ENCODE results near the gene RNF103. TPM values are rescaled to one million over a fixed set of nuclear protein-coding genes. Genes with fewer than 3 reads are reported as not detected.

Gene RNF103
- polyA plus RNA-seq, 6 donors from 2014 or later: 3.3 to 7.6 (median 4.9) TPM

DNA sequence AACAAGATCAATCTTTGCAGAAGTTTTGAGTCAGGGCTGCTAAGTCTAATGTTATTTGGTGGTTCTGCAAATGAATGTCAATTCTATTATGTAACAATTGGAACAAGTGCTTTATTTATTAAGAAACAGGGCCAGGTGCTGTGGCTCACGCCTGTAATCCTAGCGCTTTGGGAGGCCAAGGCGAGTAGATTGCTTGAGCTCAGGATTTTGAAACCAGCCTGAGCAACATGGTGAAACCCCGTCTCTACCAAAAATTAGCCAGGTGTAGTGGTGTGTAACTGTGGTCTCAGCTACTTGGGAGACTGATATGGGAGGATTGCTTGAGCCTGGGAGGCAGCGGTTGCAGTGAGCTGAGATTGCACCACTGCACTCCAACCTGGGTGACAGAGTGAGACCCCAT, 13.2 kb upstream of the RNF103 start:
- no peak for DNase-seq
- H3K4me3 Mint-ChIP-seq: peak overlapping the region in 1 of 8 donors; percentile 52

DNA sequence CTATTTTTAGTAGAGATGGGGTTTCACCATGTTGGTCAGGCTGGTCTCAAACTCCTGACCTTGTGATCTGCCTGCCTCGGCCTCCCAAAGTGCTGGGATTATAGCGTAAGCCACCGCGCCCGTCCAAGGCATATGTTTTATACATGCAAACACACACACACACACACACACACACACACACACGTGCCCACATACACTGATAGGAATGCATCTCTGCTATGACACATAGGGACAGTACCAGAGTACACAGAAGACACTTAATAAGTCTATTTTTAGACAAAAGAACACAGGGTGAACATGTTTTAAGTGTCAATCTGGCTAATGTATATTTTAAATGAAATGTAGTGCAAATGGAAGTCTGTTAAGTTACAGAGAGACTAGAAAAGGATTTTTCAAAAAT, 10.7 kb upstream of the RNF103 start:
- Mint-ChIP-seq H3K9me3 (peaks cover 0 to 10% (median 3%) of the 10 kb centered on the region in 7 donors), H3K27me3 (no peaks in the 10 kb centered on the region), H3K4me3 (no peak overlapping the region), H3K4me1 (no peaks in the 10 kb centered on the region), H3K36me3 (peaks cover 0 to under 1% of the 10 kb centered on the region in 2 donors), H3K27ac (no peak overlapping the region)
- ATAC-seq (ENCODE audit: low read depth in 2 of 2) (no peak), DNase-seq (no peak)

More for the DNA sequence above, 13.2 kb upstream of the RNF103 start:
- Mint-ChIP-seq H3K36me3 (peaks cover 9% of the 10 kb centered on the region in 2 donors), H3K4me1 (no peaks in the 10 kb centered on the region), H3K27ac (peak overlapping the region in 1 of 6 donors; percentile 25), H3K27me3 (no peaks in the 10 kb centered on the region), H3K9me3 (peaks cover 0 to 27% (median 13%) of the 10 kb centered on the region in 7 donors)
- ATAC-seq (ENCODE audit: low read depth in 2 of 2): no peak

DNA sequence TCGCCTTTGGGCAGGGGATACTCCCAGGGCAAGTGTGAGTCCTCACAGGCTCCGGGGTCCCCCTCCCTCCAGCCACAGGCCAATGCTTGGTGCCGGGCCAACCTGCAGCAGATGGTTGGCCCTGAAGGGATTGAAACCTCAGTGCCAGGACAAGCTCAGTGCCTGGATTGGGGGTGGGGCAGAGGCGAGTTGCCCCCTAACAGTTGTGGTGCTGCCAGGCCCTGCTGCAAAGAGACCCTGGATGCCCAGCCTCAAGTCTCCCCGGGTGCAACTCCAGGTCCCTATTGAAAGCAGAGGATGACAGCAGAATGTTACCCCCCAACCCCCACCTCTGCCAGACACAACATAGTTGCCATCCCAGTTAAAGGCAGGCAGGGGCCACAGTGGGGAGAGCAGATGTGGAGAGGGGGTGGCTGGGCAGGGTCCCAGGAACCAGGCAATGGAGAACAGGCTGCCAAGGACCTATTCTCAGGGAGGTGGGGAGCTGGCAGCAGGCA, 9.5 kb upstream of the RNF103 start:
- no peaks in the 10 kb centered on the region for H3K27me3 Mint-ChIP-seq
- no peak overlapping the region for H3K4me3 Mint-ChIP-seq
- H3K4me1 Mint-ChIP-seq: no peaks in the 10 kb centered on the region
- DNase-seq: no peak
- ATAC-seq (ENCODE audit: low read depth in 2 of 2): no peak
- H3K9me3 Mint-ChIP-seq: peaks cover 0 to 2% (median 0%) of the 10 kb centered on the region in 7 donors
- no peak overlapping the region for H3K27ac Mint-ChIP-seq
- no peaks in the 10 kb centered on the region for H3K36me3 Mint-ChIP-seq

DNA sequence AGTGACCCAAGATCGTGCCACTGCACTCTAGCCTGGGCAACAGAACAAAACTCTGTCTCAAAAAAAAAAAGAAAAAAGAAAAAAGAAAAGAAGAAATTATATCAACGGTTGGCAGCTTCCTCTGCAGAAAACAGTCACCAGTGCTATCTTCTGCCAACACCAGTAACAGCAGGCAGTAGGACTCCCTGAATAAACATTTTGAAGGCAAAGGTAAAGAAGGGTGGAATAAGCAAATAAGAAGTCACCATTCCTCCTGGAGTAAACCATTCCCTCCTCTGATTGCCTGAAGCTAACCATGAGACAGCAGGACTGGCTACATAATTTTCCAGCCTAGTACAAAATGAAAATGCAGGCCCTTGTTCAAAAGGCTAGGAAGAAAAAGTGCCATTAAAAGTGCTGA, 9.0 kb upstream of the RNF103 start:
- H3K36me3 Mint-ChIP-seq: no peaks in the 10 kb centered on the region
- ATAC-seq (ENCODE audit: low read depth in 2 of 2) (no peak), DNase-seq (no peak)
- no peak overlapping the region for H3K4me3 Mint-ChIP-seq
- no peaks in the 10 kb centered on the region for H3K4me1 Mint-ChIP-seq
- H3K27me3 Mint-ChIP-seq: no peaks in the 10 kb centered on the region
- H3K27ac Mint-ChIP-seq: no peak overlapping the region
- H3K9me3 Mint-ChIP-seq: peaks cover 0 to 2% (median 0%) of the 10 kb centered on the region in 7 donors

DNA sequence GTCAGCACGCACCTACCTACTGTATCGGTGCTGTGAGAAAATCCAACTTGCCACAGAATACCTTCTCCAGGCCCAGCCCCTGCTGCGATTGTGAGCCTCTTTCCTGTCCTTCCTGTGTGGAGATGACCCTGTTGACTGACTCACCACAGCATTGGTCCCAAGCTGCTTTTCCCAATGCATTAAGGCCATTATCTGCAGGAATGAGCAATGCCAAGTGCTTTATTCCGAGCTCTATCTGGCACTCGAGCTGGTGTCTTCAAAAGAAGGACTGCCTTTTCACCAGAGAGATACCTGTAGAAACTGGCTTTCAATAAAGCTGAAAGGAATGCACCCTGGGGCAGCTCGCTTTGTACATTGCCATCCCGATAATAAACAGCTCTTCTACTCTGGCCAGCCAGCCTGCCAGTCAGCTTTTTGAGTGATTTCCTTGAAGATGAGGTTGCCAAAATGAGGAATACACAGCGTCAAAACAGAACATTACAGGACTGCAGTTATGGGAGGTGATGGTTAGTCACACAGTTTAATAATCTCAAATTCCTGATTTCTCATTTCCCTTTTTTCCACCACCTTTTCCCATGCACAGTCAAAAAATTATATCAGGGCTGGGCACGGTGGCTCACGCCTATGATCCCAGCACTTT, 8.3 kb upstream of the RNF103 start:
- H3K4me1 Mint-ChIP-seq: no peaks in the 10 kb centered on the region
- DNase-seq (no peak), ATAC-seq (ENCODE audit: low read depth in 2 of 2) (no peak)
- H3K9me3 Mint-ChIP-seq: peaks cover 0 to 2% (median 0%) of the 10 kb centered on the region in 7 donors
- H3K27ac Mint-ChIP-seq: no peak overlapping the region
- H3K27me3 Mint-ChIP-seq: no peaks in the 10 kb centered on the region
- no peak overlapping the region for H3K4me3 Mint-ChIP-seq
- no peaks in the 10 kb centered on the region for H3K36me3 Mint-ChIP-seq

DNA sequence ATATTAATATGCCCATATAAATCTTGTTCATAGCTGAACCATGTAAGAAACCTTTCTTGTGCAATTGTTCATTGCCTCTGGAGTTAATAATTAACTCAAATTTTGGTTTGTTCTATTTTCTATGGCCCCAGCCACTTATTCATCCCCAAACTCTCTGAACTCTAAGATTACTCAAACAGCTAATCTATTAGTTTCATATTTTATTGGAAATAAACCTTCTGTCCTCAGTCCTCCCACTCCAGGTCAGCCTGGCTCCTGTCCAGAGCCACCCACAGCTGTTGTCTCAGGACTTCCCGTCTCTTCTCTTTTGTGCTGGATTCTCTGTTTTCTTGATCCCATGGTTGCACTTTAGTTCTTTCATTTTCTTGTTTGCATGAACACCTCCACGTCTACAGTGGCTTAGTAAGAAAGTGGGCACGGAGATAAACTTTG, 4.4 kb upstream of the RNF103 start:
- no peak for ATAC-seq (ENCODE audit: low read depth in 2 of 2)
- H3K9me3 Mint-ChIP-seq: no peaks in the 10 kb centered on the region
- H3K36me3 Mint-ChIP-seq: no peaks in the 10 kb centered on the region
- DNase-seq: no peak
- H3K4me1 Mint-ChIP-seq: peaks cover 0 to 6% (median 5%) of the 10 kb centered on the region in 3 donors
- H3K27ac Mint-ChIP-seq: peak overlapping the region in 1 of 6 donors; percentile 6
- H3K4me3 Mint-ChIP-seq: no peak overlapping the region
- no peaks in the 10 kb centered on the region for H3K27me3 Mint-ChIP-seq

DNA sequence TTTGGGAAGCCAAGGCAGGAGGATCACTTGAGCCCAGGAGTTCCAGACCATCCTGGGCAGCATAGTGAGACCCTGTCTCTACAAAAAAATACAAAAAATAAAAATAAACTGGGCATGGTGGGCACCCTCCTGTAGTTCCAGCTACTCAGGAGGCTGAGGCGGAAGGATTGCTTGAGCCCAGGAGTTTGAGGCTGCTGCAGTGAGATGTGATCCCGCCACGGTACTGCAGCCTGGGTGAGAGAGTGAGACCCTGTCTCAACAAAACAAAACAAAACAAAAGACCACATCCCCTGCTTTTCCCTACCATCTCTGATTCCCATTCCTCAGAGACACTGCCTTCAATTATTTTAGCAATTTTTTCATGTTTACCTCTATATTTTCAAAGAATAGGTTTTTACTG, 3.9 kb upstream of the RNF103 start:
- Mint-ChIP-seq H3K4me3 (no peak overlapping the region), H3K4me1 (peaks cover 2 to 8% (median 7%) of the 10 kb centered on the region in 3 donors), H3K27ac (no peak overlapping the region), H3K36me3 (no peaks in the 10 kb centered on the region), H3K27me3 (no peaks in the 10 kb centered on the region), H3K9me3 (no peaks in the 10 kb centered on the region)
- ATAC-seq (ENCODE audit: low read depth in 2 of 2) (no peak), DNase-seq (no peak)

DNA sequence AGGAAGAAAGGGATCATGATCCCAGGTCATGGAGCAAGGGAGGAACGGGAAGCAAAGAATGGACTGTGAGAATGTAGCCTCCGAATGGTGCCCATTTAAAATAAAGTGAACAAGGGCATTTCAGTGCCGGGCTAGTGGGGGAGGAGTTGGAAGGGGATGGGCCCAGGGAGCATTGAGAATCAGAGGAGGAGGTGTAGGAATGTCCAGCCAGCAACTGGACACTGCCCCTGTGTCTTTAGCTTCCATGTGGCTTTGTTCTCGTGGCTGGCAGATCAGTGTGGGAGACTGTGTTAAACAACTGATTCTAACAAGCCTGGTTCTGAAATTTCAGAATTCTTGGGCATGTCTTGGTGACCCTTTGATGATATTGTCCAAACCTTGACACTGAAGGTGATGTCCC, 1.4 kb upstream of the RNF103 start:
- Mint-ChIP-seq H3K27ac (peak overlapping the region in 3 of 6 donors; percentile 9 to 96 (median 94)), H3K36me3 (no peaks in the 10 kb centered on the region), H3K4me1 (peaks cover 12 to 27% (median 24%) of the 10 kb centered on the region in 3 donors), H3K27me3 (no peaks in the 10 kb centered on the region), H3K9me3 (no peaks in the 10 kb centered on the region), H3K4me3 (peak overlapping the region in 4 of 8 donors; percentile 50 to 84 (median 72))
- ATAC-seq (ENCODE audit: low read depth in 2 of 2) (no peak), DNase-seq (no peak)

DNA sequence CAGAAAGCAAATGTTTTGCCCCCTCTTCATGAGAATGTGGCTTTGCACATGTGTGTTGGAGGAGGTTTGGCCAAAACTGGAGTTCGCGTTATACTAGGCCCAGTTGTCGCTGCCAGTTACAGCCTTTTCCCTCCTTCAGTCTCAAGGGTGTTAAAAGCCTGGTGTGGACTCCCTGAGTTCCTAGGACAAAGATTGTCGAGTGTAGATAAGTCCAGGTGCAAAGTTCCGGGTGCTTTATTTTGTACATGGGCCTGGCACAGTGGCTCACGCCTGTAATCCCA, 542 bp upstream of the RNF103 start:
- peak overlapping the region; percentile 76 to 97 (median 83) for H3K4me3 Mint-ChIP-seq
- ATAC-seq (ENCODE audit: low read depth in 2 of 2) (no peak), DNase-seq (no peak)
- H3K27me3 Mint-ChIP-seq: no peaks in the 10 kb centered on the region
- H3K9me3 Mint-ChIP-seq: no peaks in the 10 kb centered on the region
- peaks cover 0 to 4% of the 10 kb centered on the region in 2 donors for H3K36me3 Mint-ChIP-seq
- peak overlapping the region; percentile 81 to 98 (median 94) for H3K27ac Mint-ChIP-seq
- H3K4me1 Mint-ChIP-seq: peaks cover 12 to 28% (median 24%) of the 10 kb centered on the region in 3 donors

DNA sequence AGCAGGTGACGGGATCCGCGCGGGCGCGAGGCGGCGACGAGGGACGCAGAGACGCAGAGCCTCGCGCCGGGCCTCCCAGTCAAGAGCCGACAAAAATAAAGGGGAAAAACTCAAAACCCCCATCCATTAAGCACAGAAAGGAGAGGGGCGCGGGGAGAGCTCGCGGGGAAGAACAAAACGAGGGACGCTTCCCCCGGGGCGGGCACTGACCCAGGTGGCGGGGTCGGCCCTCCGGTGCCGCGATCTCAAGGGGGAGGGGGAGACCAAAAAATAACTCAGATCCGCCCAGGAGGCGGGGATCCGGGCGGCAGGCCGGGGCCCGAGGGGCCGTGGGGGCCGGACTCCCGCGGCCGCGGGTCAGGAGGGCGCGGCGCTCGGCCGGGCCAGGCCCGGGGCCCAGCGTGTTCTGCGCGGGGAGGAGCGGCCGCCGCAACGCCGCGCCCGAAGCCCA, 597 bp downstream of the RNF103 start:
- DNase-seq: peak; percentile 68
- Mint-ChIP-seq H3K4me3 (peak overlapping the region; percentile 92 to 98 (median 96)), H3K9me3 (no peaks in the 10 kb centered on the region), H3K27ac (peak overlapping the region; percentile 89 to 98 (median 96)), H3K4me1 (peaks cover 17 to 38% (median 33%) of the 10 kb centered on the region in 3 donors), H3K27me3 (no peaks in the 10 kb centered on the region), H3K36me3 (peaks cover 0 to 14% of the 10 kb centered on the region in 2 donors)
- peak in 1 of 2 donors; percentile 28 for ATAC-seq (ENCODE audit: low read depth in 2 of 2)

DNA sequence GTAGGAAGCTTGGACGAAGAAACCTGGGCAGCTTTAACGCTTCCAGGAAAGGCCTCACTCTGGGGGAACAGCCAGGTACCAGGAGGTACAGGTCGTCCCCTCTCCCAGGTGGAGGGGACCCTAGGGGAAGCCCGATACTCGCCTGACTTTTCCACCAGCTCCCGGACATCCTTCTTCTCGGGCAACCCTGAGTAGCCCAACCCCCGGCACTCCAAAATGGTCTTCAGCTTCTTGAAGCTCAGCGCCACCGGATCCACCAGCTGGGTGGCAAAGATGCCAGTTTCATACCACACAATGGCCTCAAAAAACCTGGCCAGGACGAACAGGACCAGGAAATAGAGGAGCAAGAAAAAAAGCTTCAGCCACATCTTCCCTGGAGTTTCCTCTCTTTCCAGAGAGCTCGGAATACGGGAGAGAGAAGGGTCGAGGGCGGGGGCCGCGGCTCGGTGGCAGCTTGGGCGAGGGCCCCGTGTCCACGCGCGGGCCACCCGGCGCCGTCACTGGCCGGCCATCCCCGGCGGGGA, 1.1 kb downstream of the RNF103 start:
- ATAC-seq (ENCODE audit: low read depth in 2 of 2) (no peak), DNase-seq (peak; percentile 7)
- peaks cover 0 to 16% of the 10 kb centered on the region in 2 donors for H3K36me3 Mint-ChIP-seq
- peak overlapping the region; percentile 92 to 98 (median 96) for H3K4me3 Mint-ChIP-seq
- H3K4me1 Mint-ChIP-seq: peaks cover 17 to 38% (median 37%) of the 10 kb centered on the region in 3 donors
- H3K9me3 Mint-ChIP-seq: no peaks in the 10 kb centered on the region
- no peaks in the 10 kb centered on the region for H3K27me3 Mint-ChIP-seq
- peak overlapping the region; percentile 85 to 98 (median 96) for H3K27ac Mint-ChIP-seq

DNA sequence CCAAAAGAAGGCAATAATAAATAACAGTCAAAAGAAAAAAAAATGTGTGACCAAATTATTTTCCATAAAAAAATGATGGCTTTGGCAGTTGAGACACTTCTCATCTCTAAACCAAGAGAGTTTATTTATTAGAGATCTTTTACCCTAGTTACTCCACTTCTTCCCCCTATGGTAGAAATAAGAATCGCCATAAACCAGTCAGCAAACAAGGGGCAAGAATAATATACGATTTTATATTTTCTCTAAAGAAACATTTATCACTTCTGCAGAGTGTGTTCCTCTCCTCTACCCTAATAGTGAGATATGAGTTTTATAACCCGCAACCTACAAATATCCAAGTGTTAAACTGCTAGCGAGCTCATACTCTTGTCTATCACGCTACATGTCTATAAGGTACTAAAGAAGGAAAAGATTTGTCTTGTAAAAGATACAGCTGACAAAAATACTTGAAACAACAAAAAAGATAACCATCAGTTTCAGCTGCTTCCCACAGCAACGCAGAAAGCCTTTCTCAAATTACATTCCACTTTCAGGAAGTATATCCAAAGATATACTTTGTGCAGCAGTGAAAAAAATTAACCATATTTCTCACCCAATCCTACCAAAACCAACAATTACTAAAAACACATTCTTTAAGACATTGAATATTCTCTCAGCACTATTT, 2.3 kb downstream of the RNF103 start:
- H3K9me3 Mint-ChIP-seq: no peaks in the 10 kb centered on the region
- DNase-seq (no peak), ATAC-seq (ENCODE audit: low read depth in 2 of 2) (no peak)
- H3K4me1 Mint-ChIP-seq: peaks cover 22 to 44% (median 38%) of the 10 kb centered on the region in 3 donors
- H3K27ac Mint-ChIP-seq: peak overlapping the region in 5 of 6 donors; percentile 3 to 96 (median 56)
- peaks cover 0 to 21% of the 10 kb centered on the region in 2 donors for H3K36me3 Mint-ChIP-seq
- H3K27me3 Mint-ChIP-seq: no peaks in the 10 kb centered on the region
- H3K4me3 Mint-ChIP-seq: peak overlapping the region; percentile 92 to 98 (median 96)

DNA sequence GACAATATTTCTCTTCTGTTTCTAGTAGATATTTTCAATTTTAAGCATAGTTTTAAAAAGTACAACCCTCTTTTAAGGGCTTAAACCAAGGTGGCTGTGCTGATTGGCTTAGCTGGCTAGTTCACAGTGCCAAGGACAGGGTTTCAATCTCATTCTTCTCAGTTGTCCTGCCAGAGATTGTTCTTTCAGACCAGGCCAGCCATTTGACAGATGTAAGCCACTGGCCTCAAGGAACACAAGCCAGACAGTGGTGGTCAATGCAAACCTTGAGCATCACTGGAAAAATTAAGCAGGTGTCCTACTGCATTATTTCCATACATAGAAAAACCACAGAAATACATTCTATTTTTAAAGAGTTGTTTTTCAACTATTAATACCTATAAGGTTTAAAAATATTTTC, 5.9 kb downstream of the RNF103 start:
- ATAC-seq (ENCODE audit: low read depth in 2 of 2) (no peak), DNase-seq (no peak)
- Mint-ChIP-seq H3K4me3 (peak overlapping the region in 1 of 8 donors; percentile 45), H3K9me3 (no peaks in the 10 kb centered on the region), H3K27me3 (no peaks in the 10 kb centered on the region), H3K36me3 (peaks cover 8 to 28% of the 10 kb centered on the region in 2 donors), H3K27ac (no peak overlapping the region), H3K4me1 (peaks cover 22 to 38% (median 32%) of the 10 kb centered on the region in 3 donors)
